K562 (cell line): Measurements from ENCODE around the gene B3GALT5. TPM values are rescaled to one million over a fixed set of nuclear protein-coding genes. Genes with fewer than 3 reads are reported as not detected.

ENCODE experiments used
- ATAC-seq: fragments of 200-7000 bp; cut with Tn5 transposase; 3 replicates; pipeline ENCODE4 v1.9.1; 2020; ENCODE audit warnings: moderate library complexity
- BruUV-seq: library from RNA; stranded (reverse); fragments of 400-500 nt; replicated peaks from 2 replicates; lab custom pipeline; 2021; lab: Mats Ljungman, UMichigan
- CTCF ChIA-PET: fragments of 300-600 bp; formaldehyde crosslinking; extraction: SDS; loops from one replicate; lab custom pipeline; 2021; ENCODE audit warnings: low intra/inter-chr PET ratio; lab: Yijun Ruan, JAX
- POLR2A ChIA-PET: fragments of 300-600, 350-650 bp; sonication (Branson Sonifier 250); formaldehyde crosslinking; extraction: SDS; loops from one replicate; lab custom pipeline; 2021; ENCODE audit warnings: antibody characterized with exemption, inconsistent platforms; lab: Yijun Ruan, JAX
- DNase-seq, 4 experiments: peaks; one replicate each; pipeline versions ENCODE4 v3.0.0 to v3.0.0-alpha.2; 2011 to 2018; ENCODE audit warnings: low spot score in 3 of 4, mixed read lengths in 3 of 4; ENCODE audit errors: extremely low read depth in 1 of 4
- FAIRE-seq: peaks from 2 replicates; lab custom pipeline; 2011; peaks lifted over from hg19 to GRCh38; lab: Jason Lieb, UNC
- H2AFZ ChIP-seq: 2 replicates; pipeline ENCODE4 v1.6.0; 2011; ENCODE audit warnings: low read depth, low read length, control low read depth, inconsistent platforms
- H3K27ac ChIP-seq: fragments of 200-600 bp; 3 replicates; pipeline ENCODE4 v1.8.0; 2011; ENCODE audit warnings: low read depth, mild to moderate bottlenecking, control low read depth, inconsistent platforms, low read length, moderate library complexity, mixed read lengths; ENCODE audit errors: extremely low read depth
- H3K27me3 ChIP-seq, 2 experiments: fragments of 300-600 bp in 1 of 2; 2 replicates in 1 of 2; 3 replicates in 1 of 2; pipeline versions ENCODE4 v1.6.0 to v1.8.0; 2011; ENCODE audit warnings: inconsistent platforms in 2 of 2, low read length in 2 of 2, mild to moderate bottlenecking in 1 of 2, mixed read lengths in 1 of 2, moderate library complexity in 1 of 2; ENCODE audit not compliant: control insufficient read depth in 2 of 2, insufficient read depth in 2 of 2
- H3K36me3 ChIP-seq: fragments of 300-600 bp; 3 replicates; pipeline ENCODE4 v1.8.0; 2011; ENCODE audit warnings: mild to moderate bottlenecking, low read length, inconsistent platforms; ENCODE audit not compliant: control insufficient read depth, insufficient read depth
- H3K4me1 ChIP-seq, 2 experiments: fragments of 200-600 bp in 1 of 2; replicated peaks in 1 of 2; 2 replicates in 1 of 2; 3 replicates in 1 of 2; pipeline versions ENCODE4 v1.5.1 to v1.8.0; 2011; ENCODE audit warnings: inconsistent platforms in 2 of 2, low read length in 2 of 2, mild to moderate bottlenecking in 1 of 2, mixed read lengths in 1 of 2, moderate library complexity in 1 of 2; ENCODE audit not compliant: control insufficient read depth in 2 of 2, insufficient read depth in 2 of 2
- H3K4me2 ChIP-seq: 2 replicates; pipeline ENCODE4 v1.6.1; 2011; ENCODE audit warnings: low read length, control low read depth, inconsistent platforms, mixed read lengths; ENCODE audit not compliant: insufficient read depth
- H3K4me3 ChIP-seq: fragments of 200-600 bp; sonication (generic), shearing (Covaris generic); 2 replicates; pipeline ENCODE4 v1.5.1; 2016; ENCODE audit warnings: control low read depth, inconsistent platforms
- H3K79me2 ChIP-seq: fragments of 200-600 bp; 3 replicates; pipeline ENCODE4 v1.8.0; 2011; ENCODE audit warnings: low read length, inconsistent platforms; ENCODE audit not compliant: control insufficient read depth, insufficient read depth
- H3K9ac ChIP-seq, 2 experiments: 2 replicates each; pipeline versions ENCODE4 v1.6.0 to v1.6.1; 2011; ENCODE audit warnings: low read depth in 2 of 2, low read length in 2 of 2, control low read depth in 1 of 2, inconsistent platforms in 1 of 2, mild to moderate bottlenecking in 1 of 2, mixed read lengths in 1 of 2; ENCODE audit not compliant: insufficient read depth in 1 of 2
- H3K9me1 ChIP-seq: one replicate; pipeline ENCODE4 v1.6.0; 2011; ENCODE audit warnings: inconsistent platforms, mild to moderate bottlenecking, low read length, moderate library complexity; ENCODE audit not compliant: control insufficient read depth, insufficient read depth
- H3K9me3 ChIP-seq: replicated peaks from 2 replicates; pipeline ENCODE4 v1.5.1; 2011; ENCODE audit warnings: low read depth, low read length, inconsistent platforms; ENCODE audit not compliant: control insufficient read depth, insufficient read depth
- H4K20me1 ChIP-seq: replicated peaks from 2 replicates; pipeline ENCODE4 v1.6.1; 2011; ENCODE audit warnings: low read length, inconsistent platforms, mixed read lengths; ENCODE audit not compliant: control insufficient read depth, insufficient read depth
- ARHGAP35 ChIP-seq: fragments of 450-650 bp; IDR thresholded peaks from 2 replicates; pipeline ENCODE4 v1.6.1; 2018; ENCODE audit not compliant: partially characterized antibody
- CXXC5 ChIP-seq: fragments of 250-450 bp; sonication (Bioruptor Pico); IDR thresholded peaks from 2 replicates; pipeline ENCODE4 v1.8.0; 2022; ENCODE audit warnings: inconsistent platforms, mild to moderate bottlenecking, moderate library complexity
- FOXA3 ChIP-seq, 2 experiments: fragments of 450-650 bp in 1 of 2; sonication (generic) in 1 of 2; formaldehyde crosslinking; IDR thresholded peaks in 1 of 2; conservative IDR thresholded peaks in 1 of 2; 2 replicates each; pipeline versions ENCODE4 v1.4.0 to v1.8.0; 2020 to 2022; ENCODE audit warnings: mild to moderate bottlenecking in 2 of 2, missing genetic modification reagents in 1 of 2
- GMEB1 ChIP-seq: fragments of 250-450 bp; sonication (Bioruptor Pico); IDR thresholded peaks from 2 replicates; pipeline ENCODE4 v1.4.0; 2020; ENCODE audit warnings: mild to moderate bottlenecking
- MXI1 ChIP-seq: IDR thresholded peaks from 2 replicates; pipeline ENCODE4 v1.6.1; 2011; ENCODE audit warnings: low read depth, mild to moderate bottlenecking, improper control_type of control experiment, low read length
- NCOA4 ChIP-seq: fragments of 450-650 bp; IDR thresholded peaks from 2 replicates; pipeline ENCODE4 v1.6.1; 2018; ENCODE audit warnings: mild to moderate bottlenecking; ENCODE audit not compliant: partially characterized antibody
- NELFE ChIP-seq: IDR thresholded peaks from 2 replicates; pipeline ENCODE4 v1.6.1; 2011; ENCODE audit warnings: mild to moderate bottlenecking; ENCODE audit not compliant: insufficient read depth, insufficient read length
- PHB ChIP-seq: fragments of 250-450 bp; sonication (Bioruptor Pico); IDR thresholded peaks from 2 replicates; pipeline ENCODE4 v1.5.0; 2021
- RFX5 ChIP-seq: IDR thresholded peaks from 2 replicates; pipeline ENCODE4 v1.6.1; 2011; ENCODE audit warnings: low read depth, mild to moderate bottlenecking, improper control_type of control experiment, low read length
- SLC30A9 ChIP-seq: fragments of 250-450 bp; sonication (Bioruptor Pico); IDR thresholded peaks from 2 replicates; pipeline ENCODE4 v1.8.0; 2022; ENCODE audit warnings: mild to moderate bottlenecking, moderate library complexity
- TFAM ChIP-seq: fragments of 250-450 bp; sonication (Bioruptor Pico); conservative IDR thresholded peaks from 2 replicates; pipeline ENCODE4 v1.5.0; 2021; ENCODE audit warnings: mild to moderate bottlenecking, moderate library complexity
- ZBTB8A ChIP-seq: fragments of 450-650 bp; IDR thresholded peaks from 2 replicates; pipeline ENCODE4 v1.6.1; 2018; ENCODE audit warnings: mild to moderate bottlenecking, moderate library complexity; ENCODE audit not compliant: partially characterized antibody
- ZC3H11A ChIP-seq: IDR thresholded peaks from 2 replicates; pipeline ENCODE4 v1.6.1; 2012; ENCODE audit warnings: low read depth, low read length, improper control_type of control experiment
- ZNF280B ChIP-seq: fragments of 250-450 bp; sonication (Bioruptor Pico); IDR thresholded peaks from 2 replicates; pipeline ENCODE4 v1.5.1; 2021; ENCODE audit warnings: mild to moderate bottlenecking
- ZNF551 ChIP-seq: fragments of 250-450 bp; sonication (Bioruptor Pico); IDR thresholded peaks from 2 replicates; pipeline ENCODE4 v1.5.0; 2021; ENCODE audit warnings: mild to moderate bottlenecking, moderate library complexity
- WGBS: fragments of 100-300 bp; shearing (Covaris generic); methylation state at CpG from one replicate; pipeline ENCODE4 v1.1.6; 2016; ENCODE audit warnings: low coverage, mixed read lengths; ENCODE audit not compliant: insufficient coverage; ENCODE audit errors: missing lambda C conversion rate; 5-methylcytosine and 5-hydroxymethylcytosine counted together
- in situ Hi-C: fragments of 300-500 bp; cut with MboI; formaldehyde crosslinking; loops from 4 replicates; pipeline ENCODE4 v1.15.0; 2018; ENCODE audit warnings: inconsistent platforms, mixed read lengths
- intact Hi-C: fragments of 100-400 bp; cut with micrococcal nuclease; formaldehyde crosslinking; loops from 2 replicates; pipeline ENCODE4 v1.14.2; 2022
- polyA plus RNA-seq, 8 experiments: library from polyadenylated mRNA; depleted of rRNA in 4 of 8; stranded (reverse) in 5 of 8; unstranded in 3 of 8; fragments of >200 nt; fragmentation: Nextera tagmentation in 2 of 8; fragmentation: Illumina TruSeq in 1 of 8; extraction: Ambion mirVana in 2 of 8; extraction: Trizol in 1 of 8; gene quantifications; 2 replicates each; pipeline versions ENCODE4 v1.2.1 to v1.2.3, GENCODE V29; 2011 to 2014; ENCODE audit warnings: inconsistent platforms in 1 of 8, missing spikeins in 1 of 8
- total RNA-seq, 7 experiments: library from RNA; depleted of rRNA in 6 of 7; stranded (reverse); fragments of >200 nt in 6 of 7; fragmentation: Illumina TruSeq in 2 of 7; extraction: Trizol in 2 of 7; gene quantifications; 2 replicates each; pipeline versions ENCODE4 v1.2.1 to v1.2.3, GENCODE V29; 2011 to 2021; ENCODE audit warnings: low replicate concordance in 1 of 7
- TF ChIP-seq, protein P1 (sequence below): fragments of 250-450 bp; sonication (Bioruptor Pico); IDR thresholded peaks from 2 replicates; pipeline ENCODE4 v1.8.0; 2021; ENCODE audit warnings: mild to moderate bottlenecking, moderate library complexity

B3GALT5 gene
- total and polyA plus RNA-seq, 9 of the 15 experiments (the other 6 are each of a cell fraction or from before 2014, with no cell fraction given), result 0.02 TPM; not detected in 8

GRCh38 chr21:39720126-39720778 is 107.5 kb downstream of the B3GALT5 start (continued):
- TF ChIP-seq ZNF280B (CRISPR knock-in tag), result no peak
- TF ChIP-seq TFAM (CRISPR knock-in tag), result no peak
- TF ChIP-seq, all 486 proteins: peak for 0

DNA sequence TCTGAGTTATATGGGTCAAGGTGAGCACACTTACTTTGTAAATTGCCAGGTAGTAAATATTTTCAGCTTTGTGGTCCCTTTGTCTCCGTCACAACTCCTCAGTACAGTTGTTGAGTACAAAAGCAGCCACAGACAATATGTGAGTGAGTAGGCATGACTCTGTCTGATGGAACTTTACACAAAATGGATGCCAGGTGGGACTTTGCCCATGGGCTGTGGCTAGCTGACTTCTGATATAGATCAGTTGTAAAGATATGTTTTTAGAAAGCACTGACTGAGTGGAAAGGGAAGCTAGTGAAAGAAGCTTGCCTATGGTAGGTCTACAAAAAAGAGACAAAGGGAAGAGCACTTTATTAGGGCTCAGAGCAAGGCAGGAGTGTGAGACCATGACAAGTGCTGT is 109.1 kb downstream of the B3GALT5 start:
- no peak for DNase-seq
- H3K9me1 ChIP-seq, result no peaks in the 10 kb centered on the region
- POLR2A ChIA-PET, result interaction anchor here (1.0 kb wide), 1 partner anchor 14 kb away, joined by 5 read pairs; no protein-coding TSS in a partner anchor
- WGBS, result 0% methylated on average over 1 of the region's 1 CpG
- no peak overlapping the region for H3K9ac ChIP-seq
- no TSS peak for BruUV-seq
- no peak overlapping the region for H3K27ac ChIP-seq
- H3K27me3 ChIP-seq, result 0 out of 5 replicates have a peak, but pooled peaks cover 0 to 7% of the 10 kb centered on the region in 2 experiments
- no peaks in the 10 kb centered on the region for H3K36me3 ChIP-seq
- H3K79me2 ChIP-seq, result no peaks in the 10 kb centered on the region
- H2AFZ ChIP-seq, result no peak overlapping the region
- H3K4me1 ChIP-seq, result no peaks in the 10 kb centered on the region
- in situ Hi-C loops (no loop called here), intact Hi-C loops (no loop called here)
- no peaks in the 10 kb centered on the region for H4K20me1 ChIP-seq
- no peak for FAIRE-seq
- no peak overlapping the region for H3K4me2 ChIP-seq
- ATAC-seq, result no peak
- CTCF ChIA-PET, result no interaction called here
- no peaks in the 10 kb centered on the region for H3K9me3 ChIP-seq
- H3K4me3 ChIP-seq, result no peak overlapping the region
- TF ChIP-seq NCOA4 (no peak), ZNF551 (CRISPR knock-in tag) (no peak), CXXC5 (no peak), NELFE (no peak), ARHGAP35 (no peak), SLC30A9 (CRISPR knock-in tag) (no peak), FOXA3 (CRISPR knock-in tag; conservative IDR thresholded peaks at IDR 0.05 in 1 of 2, IDR thresholded peaks at IDR 0.05 in 1 of 2) (no peak), RFX5 (no peak), MXI1 (no peak), ZC3H11A (no peak), ZBTB8A (no peak), GMEB1 (CRISPR knock-in tag) (no peak), PHB (CRISPR knock-in tag) (no peak)
- TF ChIP-seq, protein P1, sequence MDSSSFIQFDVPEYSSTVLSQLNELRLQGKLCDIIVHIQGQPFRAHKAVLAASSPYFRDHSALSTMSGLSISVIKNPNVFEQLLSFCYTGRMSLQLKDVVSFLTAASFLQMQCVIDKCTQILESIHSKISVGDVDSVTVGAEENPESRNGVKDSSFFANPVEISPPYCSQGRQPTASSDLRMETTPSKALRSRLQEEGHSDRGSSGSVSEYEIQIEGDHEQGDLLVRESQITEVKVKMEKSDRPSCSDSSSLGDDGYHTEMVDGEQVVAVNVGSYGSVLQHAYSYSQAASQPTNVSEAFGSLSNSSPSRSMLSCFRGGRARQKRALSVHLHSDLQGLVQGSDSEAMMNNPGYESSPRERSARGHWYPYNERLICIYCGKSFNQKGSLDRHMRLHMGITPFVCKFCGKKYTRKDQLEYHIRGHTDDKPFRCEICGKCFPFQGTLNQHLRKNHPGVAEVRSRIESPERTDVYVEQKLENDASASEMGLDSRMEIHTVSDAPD (CRISPR knock-in tag), result no peak
